Stomach smooth muscle (tissue), 2 donors: ENCODE results near the gene ALOX12B.

ENCODE experiments used
- H3K27ac ChIP-seq: one replicate; pipeline ENCODE4 v1.7.0; 2013; ENCODE audit warnings: mild to moderate bottlenecking, low read length, inconsistent platforms
- H3K27me3 ChIP-seq, 2 donors: one replicate each; pipeline ENCODE4 v1.7.0; 2013; ENCODE audit warnings: low read length in 2 of 2; ENCODE audit not compliant: insufficient read depth in 2 of 2, control insufficient read depth in 1 of 2
- H3K36me3 ChIP-seq, 2 donors: one replicate each; pipeline ENCODE4 v1.7.0; 2013; ENCODE audit warnings: low read length in 2 of 2; ENCODE audit not compliant: control insufficient read depth in 2 of 2, insufficient read depth in 2 of 2
- H3K4me1 ChIP-seq: one replicate; pipeline ENCODE4 v1.7.0; 2013; ENCODE audit warnings: low read length; ENCODE audit not compliant: control insufficient read depth, insufficient read depth
- H3K4me3 ChIP-seq, 2 donors: one replicate each; pipeline ENCODE4 v1.7.0; 2013; ENCODE audit warnings: low read length in 2 of 2
- H3K9ac ChIP-seq, 2 donors: one replicate each; pipeline ENCODE4 v1.7.0; 2013; ENCODE audit warnings: low read length in 2 of 2, mild to moderate bottlenecking in 1 of 2
- H3K9me3 ChIP-seq, 2 donors: one replicate each; pipeline ENCODE4 v1.7.0; 2013; ENCODE audit warnings: low read length in 2 of 2; ENCODE audit not compliant: control insufficient read depth in 2 of 2
- donor health status: healthy.
- donor health status: Pancreatic carcinoma.

ALOX12B gene

GRCh38 chr17:8087075-8087951 is at the start of gene ALOX12B:
Gene ALOX12B (minus strand): TSS chr17:8087716. CDS start chr17:8087442, 274 bp downstream.
- Histone ChIP-seq H3K9me3 (no peaks in the 10 kb centered on the region), H3K9ac (no peak within 1 kb of the TSS), H3K36me3 (no peaks in the 10 kb centered on the region), H3K27me3 (peaks cover 26 to 34% of the 10 kb centered on the region in 2 donors), H3K4me3 (no peak within 1 kb of the TSS), H3K4me1 (no peaks in the 10 kb centered on the region), H3K27ac (no peak within 1 kb of the TSS)

GRCh38 chr17:8133941-8134340 is 46.4 kb upstream of the ALOX12B start:
- peaks cover 0 to 6% of the 10 kb centered on the region in 2 donors for H3K27me3 ChIP-seq
- H3K36me3 ChIP-seq: no peaks in the 10 kb centered on the region
- H3K9me3 ChIP-seq: no peaks in the 10 kb centered on the region
- no peak overlapping the region for H3K4me3 ChIP-seq
- no peak overlapping the region for H3K9ac ChIP-seq
- H3K27ac ChIP-seq: no peak overlapping the region
- peaks cover 7% of the 10 kb centered on the region for H3K4me1 ChIP-seq

GRCh38 chr17:8133399-8133798 is 45.9 kb upstream of the ALOX12B start:
- Histone ChIP-seq H3K9me3 (no peaks in the 10 kb centered on the region), H3K27me3 (peaks cover 3 to 10% of the 10 kb centered on the region in 2 donors)

GRCh38 chr17:8131844-8132441 is 44.4 kb upstream of the ALOX12B start:
- Histone ChIP-seq H3K27me3 (peaks cover 3 to 12% of the 10 kb centered on the region in 2 donors), H3K4me3 (no peak overlapping the region), H3K9me3 (no peaks in the 10 kb centered on the region), H3K36me3 (no peaks in the 10 kb centered on the region), H3K9ac (no peak overlapping the region), H3K27ac (no peak overlapping the region), H3K4me1 (peaks cover 4% of the 10 kb centered on the region)

More at GRCh38 chr17:8133399-8133798, 45.9 kb upstream of the ALOX12B start:
- Histone ChIP-seq H3K27ac (no peak overlapping the region), H3K4me1 (peaks cover 6% of the 10 kb centered on the region), H3K36me3 (no peaks in the 10 kb centered on the region), H3K4me3 (no peak overlapping the region), H3K9ac (no peak overlapping the region)

GRCh38 chr17:8128125-8128784 is 40.7 kb upstream of the ALOX12B start:
- peaks cover 32% of the 10 kb centered on the region for H3K4me1 ChIP-seq
- no peaks in the 10 kb centered on the region for H3K9me3 ChIP-seq
- no peak overlapping the region for H3K4me3 ChIP-seq
- no peaks in the 10 kb centered on the region for H3K36me3 ChIP-seq
- no peak overlapping the region for H3K27ac ChIP-seq
- H3K9ac ChIP-seq: no peak overlapping the region
- H3K27me3 ChIP-seq: peaks cover 26 to 32% of the 10 kb centered on the region in 2 donors

- Histone ChIP-seq H3K27me3 (peaks cover 41% of the 10 kb centered on the region in 2 donors), H3K9me3 (no peaks in the 10 kb centered on the region), H3K36me3 (no peaks in the 10 kb centered on the region), H3K27ac (peak overlapping the region; percentile 18), H3K9ac (peak overlapping the region; percentile 60 to 69), H3K4me1 (peaks cover 48% of the 10 kb centered on the region), H3K4me3 (peak overlapping the region; percentile 86 to 87)
Measured at GRCh38 chr17:8126491-8127066, 39.1 kb upstream of the ALOX12B start.

- H3K9me3 ChIP-seq: no peaks in the 10 kb centered on the region
- no peaks in the 10 kb centered on the region for H3K36me3 ChIP-seq
- H3K4me3 ChIP-seq: peak overlapping the region; percentile 86 to 87
- peaks cover 52% of the 10 kb centered on the region for H3K4me1 ChIP-seq
- no peak overlapping the region for H3K27ac ChIP-seq
- peak overlapping the region; percentile 50 to 51 for H3K9ac ChIP-seq
- H3K27me3 ChIP-seq: peaks cover 43 to 44% of the 10 kb centered on the region in 2 donors
Measured at GRCh38 chr17:8125947-8126490, 38.5 kb upstream of the ALOX12B start.

GRCh38 chr17:8125154-8125946 is 37.8 kb upstream of the ALOX12B start:
- Histone ChIP-seq H3K27ac (no peak overlapping the region), H3K27me3 (peaks cover 49 to 50% of the 10 kb centered on the region in 2 donors), H3K4me1 (peaks cover 59% of the 10 kb centered on the region), H3K9ac (peak overlapping the region in 1 of 2 donors; percentile 50), H3K36me3 (no peaks in the 10 kb centered on the region), H3K9me3 (no peaks in the 10 kb centered on the region), H3K4me3 (peak overlapping the region; percentile 86 to 87)

- Histone ChIP-seq H3K27me3 (peaks cover 48 to 53% of the 10 kb centered on the region in 2 donors), H3K9ac (no peak overlapping the region), H3K4me1 (peaks cover 59% of the 10 kb centered on the region), H3K4me3 (peak overlapping the region; percentile 86 to 87), H3K36me3 (no peaks in the 10 kb centered on the region), H3K9me3 (no peaks in the 10 kb centered on the region), H3K27ac (no peak overlapping the region)
Measured at GRCh38 chr17:8124350-8125153, 37.0 kb upstream of the ALOX12B start.
